HepG2 (cell line): Measurements from ENCODE around the gene ITPK1. TPM values are rescaled to one million over a fixed set of nuclear protein-coding genes. Genes with fewer than 3 reads are reported as not detected.
A peak's percentile ranks its signal among the peaks of the same experiment; 100 is the strongest.

Source experiments
- ATAC-seq: fragments of 200-7000 bp; cut with Tn5 transposase; 3 replicates; pipeline ENCODE4 v1.9.1; 2020; ENCODE audit warnings: mild to moderate bottlenecking, moderate library complexity
- BruUV-seq: library from RNA; stranded (reverse); fragments of 400-500 nt; replicated peaks from 2 replicates; lab custom pipeline; 2021; lab: Mats Ljungman, UMichigan
- CTCF ChIA-PET: fragments of 300-600 bp; formaldehyde crosslinking; extraction: SDS; loops from one replicate; lab custom pipeline; 2021; ENCODE audit warnings: low total read pairs, inconsistent platforms, low intra/inter-chr PET ratio; lab: Yijun Ruan, JAX
- POLR2A ChIA-PET: fragments of 350-600 bp; sonication (Branson Sonifier 250); formaldehyde crosslinking; loops from one replicate; lab custom pipeline; 2020; ENCODE audit warnings: antibody characterized with exemption, inconsistent platforms; lab: Yijun Ruan, JAX
- DNase-seq: peaks from one replicate; pipeline ENCODE4 v3.0.0-alpha.2; 2015; ENCODE audit warnings: low spot score
- FAIRE-seq: peaks from 3 replicates; lab custom pipeline; 2011; peaks lifted over from hg19 to GRCh38; lab: Jason Lieb, UNC
- H2AFZ ChIP-seq: one replicate; pipeline ENCODE4 v1.6.1; 2011; ENCODE audit warnings: low read length, inconsistent platforms
- H3K27ac ChIP-seq: fragments of 300-600 bp; 3 replicates; pipeline ENCODE4 v1.8.0; 2011; ENCODE audit warnings: mixed run types, mild to moderate bottlenecking, mixed read lengths, low read length, inconsistent platforms; ENCODE audit not compliant: insufficient read depth; ENCODE audit errors: extremely low read length
- H3K27me3 ChIP-seq, 2 experiments: fragments of 200-600 bp in 1 of 2; 2 replicates in 1 of 2; 3 replicates in 1 of 2; pipeline versions ENCODE4 v1.6.0 to v1.8.0; 2011; ENCODE audit warnings: low read length in 2 of 2, mild to moderate bottlenecking in 2 of 2, moderate library complexity in 2 of 2, inconsistent platforms in 1 of 2; ENCODE audit not compliant: insufficient read depth in 2 of 2, control insufficient read depth in 1 of 2
- H3K36me3 ChIP-seq, 2 experiments: fragments of 200-600 bp in 1 of 2; replicated peaks in 1 of 2; 2 replicates in 1 of 2; 3 replicates in 1 of 2; pipeline versions ENCODE4 v1.5.1 to v1.8.0; 2011; ENCODE audit warnings: low read length in 2 of 2, inconsistent platforms in 1 of 2; ENCODE audit not compliant: insufficient read depth in 2 of 2, control insufficient read depth in 1 of 2
- H3K4me1 ChIP-seq: 2 replicates; pipeline ENCODE4 v1.5.1; 2012; ENCODE audit warnings: low read length, inconsistent platforms; ENCODE audit not compliant: insufficient read depth
- H3K4me2 ChIP-seq: 2 replicates; pipeline ENCODE4 v1.6.0; 2011; ENCODE audit warnings: low read depth, low read length, inconsistent platforms
- H3K4me3 ChIP-seq, 3 experiments: fragments of 200-600 bp in 1 of 3; sonication (generic), shearing (Covaris generic) in 1 of 3; replicated peaks in 1 of 3; 2 replicates each; pipeline ENCODE4 v1.5.1; 2011 to 2016; ENCODE audit warnings: low read length in 3 of 3, inconsistent platforms in 2 of 3, low read depth in 2 of 3, mild to moderate bottlenecking in 2 of 3, control low read depth in 1 of 3, mixed read lengths in 1 of 3; ENCODE audit not compliant: insufficient read depth in 1 of 3
- H3K79me2 ChIP-seq: one replicate; pipeline ENCODE4 v1.6.1; 2011; ENCODE audit warnings: low read length, inconsistent platforms; ENCODE audit not compliant: insufficient read depth
- H3K9ac ChIP-seq: 2 replicates; pipeline ENCODE4 v1.6.0; 2011; ENCODE audit warnings: mild to moderate bottlenecking, low read depth, low read length, inconsistent platforms; ENCODE audit not compliant: insufficient read depth
- H3K9me3 ChIP-seq: 2 replicates; pipeline ENCODE4 v1.5.1; 2012; ENCODE audit warnings: mild to moderate bottlenecking, low read length
- H4K20me1 ChIP-seq: 2 replicates; pipeline ENCODE4 v1.6.0; 2011; ENCODE audit warnings: inconsistent platforms, mild to moderate bottlenecking, low read length, moderate library complexity; ENCODE audit not compliant: insufficient read depth
- NONO ChIP-seq, 2 experiments: fragments of 450-650 bp in 1 of 2; sonication (generic) in 1 of 2; formaldehyde crosslinking in 1 of 2; IDR thresholded peaks in 1 of 2; conservative IDR thresholded peaks in 1 of 2; 2 replicates each; pipeline versions ENCODE4 v1.6.1 to v1.8.0; 2017 to 2022; ENCODE audit warnings: mild to moderate bottlenecking in 1 of 2, missing genetic modification reagents in 1 of 2, moderate library complexity in 1 of 2
- ZNF512 ChIP-seq: sonication (generic); formaldehyde crosslinking; IDR thresholded peaks from 2 replicates; pipeline ENCODE4 v1.4.0; 2020; ENCODE audit warnings: mild to moderate bottlenecking, missing genetic modification reagents
- WGBS: methylation state at CpG from one replicate; pipeline ENCODE4 v1.1.6; 2017; ENCODE audit warnings: low lambda C conversion rate; 5-methylcytosine and 5-hydroxymethylcytosine counted together
- in situ Hi-C: cut with HindIII; loops from 2 replicates; pipeline ENCODE4 v1.10.0; 2017; ENCODE audit warnings: low pct_unique_long_range_greater_than_20kb; ENCODE audit not compliant: extremely low pct_ligation_motif_present
- intact Hi-C: fragments of 100-400 bp; cut with micrococcal nuclease; formaldehyde crosslinking; loops from one replicate; pipeline ENCODE4 v1.10.0; 2022; ENCODE audit not compliant: unreplicated experiment
- polyA plus RNA-seq, 8 experiments: library from polyadenylated mRNA; depleted of rRNA in 3 of 8; stranded (reverse) in 7 of 8; unstranded in 1 of 8; fragments of >200 nt; fragmentation: Illumina TruSeq in 4 of 8; extraction: Trizol in 4 of 8; gene quantifications; 2 replicates each; pipeline versions ENCODE4 v1.2.1 to v1.2.3, GENCODE V29; 2011 to 2016; ENCODE audit warnings: low read depth in 4 of 8, missing spikeins in 1 of 8, mixed read lengths in 1 of 8; ENCODE audit not compliant: insufficient read depth in 1 of 8
- total RNA-seq, 5 experiments: library from RNA; depleted of rRNA; stranded (reverse); fragments of >200 nt; fragmentation: Illumina TruSeq; extraction: Trizol; gene quantifications; 2 replicates each; pipeline ENCODE4 v1.2.3, GENCODE V29; 2016; ENCODE audit warnings: low read depth in 1 of 5

Gene ITPK1
- total and polyA plus RNA-seq, 2 of the 13 experiments (the other 11 are each of a cell fraction or from before 2014, with no cell fraction given) = 20.5 to 47.5 TPM

- TF ChIP-seq NONO (IDR thresholded peaks at IDR 0.05) = no peak
- no peak for TF ChIP-seq NONO (CRISPR knock-in tag; conservative IDR thresholded peaks at IDR 0.05)
- TF ChIP-seq, all 625 proteins: peak for 0
These were observed 75.9 kb downstream of the ITPK1 start (continued) for GRCh38 chr14:93039649-93040315.

DNA sequence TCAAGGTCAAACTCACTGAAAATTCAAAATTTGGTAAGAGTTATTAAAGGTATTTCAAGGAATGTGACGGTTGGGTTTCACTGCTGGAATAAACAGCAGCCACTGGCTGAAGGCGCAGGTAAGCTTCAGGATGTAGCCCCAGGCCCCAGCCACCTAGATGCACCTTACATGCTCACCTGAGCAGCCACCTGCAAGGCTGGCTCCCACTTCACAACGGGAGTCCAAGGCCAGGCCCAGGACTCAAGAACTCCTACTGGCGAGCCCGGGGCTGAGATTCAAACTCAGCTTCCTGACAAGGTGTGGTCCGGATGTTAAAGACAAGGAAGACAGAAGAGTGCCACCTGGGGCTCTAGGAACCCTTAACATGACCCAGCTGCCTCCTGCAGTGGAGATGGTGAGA lies 78.4 kb downstream of the ITPK1 start:
- TF ChIP-seq ZNF512 (CRISPR knock-in tag) = no peak
- Histone ChIP-seq H3K9me3 (no peaks in the 10 kb centered on the region), H3K36me3 (no peaks in the 10 kb centered on the region), H3K4me3 (no peak overlapping the region), H3K27ac (peak overlapping the region; percentile 64), H3K27me3 (no peaks in the 10 kb centered on the region), H2AFZ (no peak overlapping the region), H3K4me1 (peaks cover 89% of the 10 kb centered on the region), H4K20me1 (peaks cover 10% of the 10 kb centered on the region; the same call in 1 of the 2 replicates), H3K9ac (no peak overlapping the region), H3K79me2 (no peaks in the 10 kb centered on the region), H3K4me2 (peak overlapping the region; percentile 72)
- CTCF ChIA-PET = no interaction called here
- BruUV-seq = no TSS peak
- no peak for FAIRE-seq
- WGBS = 86% methylated on average over 2 of the region's 6 CpGs
- intact Hi-C loops = loop anchor here (10.0 kb wide), 1 partner anchor 77 kb away; the partner anchor contains the start of gene ITPK1
- POLR2A ChIA-PET = interaction anchor here (2.7 kb wide), 1 partner anchor 16 kb away, joined by 15 read pairs; no protein-coding TSS in a partner anchor
- ATAC-seq = no peak
- in situ Hi-C loops = no loop called here
- no peak for DNase-seq
